Tongue (tissue), 1 donor: ENCODE measurements around the gene OR1L6. TPM values are rescaled to one million over a fixed set of nuclear protein-coding genes. Genes with fewer than 3 reads are reported as not detected.

Source experiments
- total RNA-seq: library from RNA; depleted of rRNA; stranded (reverse); fragments of >200 nt; gene quantifications from one replicate; pipeline ENCODE4 v1.2.3, GENCODE V29; 2014

Gene OR1L6
- total RNA-seq, 1 donor from 2014 or later = not detected

Other genes with a start within 250 kb of the OR1L6 start
- gene OR1J2, start 231.5 kb upstream of the OR1L6 start, total RNA-seq = not detected
- gene OR1J4, start 223.2 kb upstream of the OR1L6 start, total RNA-seq = not detected
- not detected for gene OR1N1, start 215.0 kb upstream of the OR1L6 start, total RNA-seq
- gene OR1N2, start 189.2 kb upstream of the OR1L6 start, total RNA-seq = not detected
- gene OR1L8, start 158.9 kb upstream of the OR1L6 start, total RNA-seq = not detected
- gene OR1Q1, start 127.6 kb upstream of the OR1L6 start, total RNA-seq = not detected
- not detected for gene OR1B1, start 84.7 kb upstream of the OR1L6 start, total RNA-seq
- gene OR1L1, start 80.6 kb upstream of the OR1L6 start, total RNA-seq = not detected
- not detected for gene OR1L3, start 67.2 kb upstream of the OR1L6 start, total RNA-seq
- not detected for gene OR1L4, start 18.3 kb upstream of the OR1L6 start, total RNA-seq
- gene OR5C1, start 46.6 kb downstream of the OR1L6 start, total RNA-seq = not detected
- gene OR1K1, start 57.8 kb downstream of the OR1L6 start, total RNA-seq = not detected
- 28.8 TPM for gene PDCL, start 86.3 kb downstream of the OR1L6 start, total RNA-seq
- 55.4 TPM for gene RC3H2, start 163.1 kb downstream of the OR1L6 start, total RNA-seq
- 19.2 TPM for gene ZBTB6, start 171.0 kb downstream of the OR1L6 start, total RNA-seq
- 8.4 TPM for gene ZBTB26, start 189.2 kb downstream of the OR1L6 start, total RNA-seq
- gene RABGAP1, start 198.7 kb downstream of the OR1L6 start, total RNA-seq = 83.2 TPM